Pericardium fibroblast (primary cell): ENCODE data around the gene TECTB. TPM values are rescaled to one million over a fixed set of nuclear protein-coding genes. Genes with fewer than 3 reads are reported as not detected.

Source experiments
- total RNA-seq: library from RNA; depleted of rRNA; stranded (reverse); fragments of >200 nt; gene quantifications from 2 replicates; pipeline ENCODE4 v1.2.3, GENCODE V29; 2015

Gene TECTB
- total RNA-seq = not detected in 2 replicates

DNA sequence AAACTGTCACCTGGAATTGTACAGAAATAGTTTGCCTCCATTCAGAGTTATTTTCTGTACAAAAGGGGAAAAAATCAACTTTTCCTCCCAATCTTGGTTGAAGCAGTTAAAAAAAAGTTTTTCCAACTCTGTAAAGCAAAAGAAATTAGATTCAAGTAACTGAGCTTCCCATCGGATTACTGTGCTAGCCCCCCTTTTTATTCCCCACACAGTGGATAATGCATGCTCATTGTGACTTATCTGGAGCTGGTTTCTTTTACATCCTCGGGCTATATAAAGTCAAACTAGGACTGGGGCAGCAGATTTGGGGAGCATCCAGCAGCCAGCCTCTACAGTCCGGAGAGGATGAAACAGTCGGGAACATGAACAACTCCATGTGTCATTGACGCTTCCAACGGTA, at the start of gene TECTB:
TECTB (plus strand) TSS at position 301 of the 400 bp plus-strand sequence. CDS start 335 bp downstream, outside the sequence.

Other genes with a start within 250 kb of the TECTB start
- 4.9 and 5.1 TPM in 2 replicates for gene GPAM, start 99.6 kb upstream of the TECTB start, total RNA-seq
- 4.3 and 6.5 TPM in 2 replicates for gene ACSL5, start 90.7 kb downstream of the TECTB start, total RNA-seq
- gene ZDHHC6, start 163.5 kb downstream of the TECTB start, total RNA-seq = 11.1 and 15.2 TPM in 2 replicates
- gene VTI1A, start 163.8 kb downstream of the TECTB start, total RNA-seq = 12.0 and 29.2 TPM in 2 replicates